H1 (cell line): Measurements from ENCODE around the gene TMEM120B. TPM values are rescaled to one million over a fixed set of nuclear protein-coding genes. Genes with fewer than 3 reads are reported as not detected.

Experiments used
- CTCF ChIA-PET: fragments of 300-600 bp; sonication (Branson Sonifier 250); formaldehyde crosslinking; loops from one replicate; lab custom pipeline; 2021; ENCODE audit not compliant: partially characterized antibody; lab: Charles Lee
- POLR2A ChIA-PET: fragments of 300-600 bp; sonication (Branson Sonifier 250); formaldehyde crosslinking; loops from one replicate; lab custom pipeline; 2021; ENCODE audit warnings: inconsistent platforms; ENCODE audit not compliant: partially characterized antibody; lab: Charles Lee
- DNase-seq, 2 experiments: peaks; one replicate each; pipeline versions ENCODE4 v3.0.0 to v3.0.0-alpha.2; 2010 to 2022; ENCODE audit warnings: low spot score in 2 of 2, low read depth in 1 of 2, mixed read lengths in 1 of 2
- FAIRE-seq: peaks from 2 replicates; lab custom pipeline; 2011; peaks lifted over from hg19 to GRCh38; lab: Jason Lieb, UNC
- H2AFZ ChIP-seq: 2 replicates; pipeline ENCODE4 v1.8.1; 2012; ENCODE audit warnings: low read length, inconsistent platforms
- H2AK5ac ChIP-seq: 2 replicates; pipeline ENCODE4 v1.6.1; 2013; ENCODE audit warnings: low read depth, low read length
- H2BK120ac ChIP-seq: replicated peaks from 2 replicates; pipeline ENCODE3; 2013; ENCODE audit warnings: low read depth, low read length, inconsistent platforms
- H2BK12ac ChIP-seq: 2 replicates; pipeline ENCODE4 v1.6.1; 2013; ENCODE audit warnings: low read depth, low read length
- H2BK15ac ChIP-seq: 2 replicates; pipeline ENCODE4 v1.6.1; 2013; ENCODE audit warnings: low read length
- H2BK20ac ChIP-seq: 2 replicates; pipeline ENCODE4 v1.6.1; 2013; ENCODE audit warnings: low read length
- H2BK5ac ChIP-seq: 2 replicates; pipeline ENCODE4 v1.6.1; 2013; ENCODE audit warnings: low read depth, low read length
- H3K14ac ChIP-seq: 2 replicates; pipeline ENCODE4 v1.6.1; 2013; ENCODE audit warnings: inconsistent platforms; ENCODE audit not compliant: insufficient read length
- H3K18ac ChIP-seq: 2 replicates; pipeline ENCODE4 v1.6.1; 2013; ENCODE audit warnings: low read length; ENCODE audit errors: extremely low read depth
- H3K23ac ChIP-seq: 2 replicates; pipeline ENCODE4 v1.6.1; 2013; ENCODE audit warnings: inconsistent platforms; ENCODE audit not compliant: insufficient read length
- H3K23me2 ChIP-seq: 2 replicates; pipeline ENCODE4 v1.6.1; 2013; ENCODE audit warnings: low read depth, low read length
- H3K27ac ChIP-seq: 2 replicates; pipeline ENCODE4 v1.6.1; 2011; ENCODE audit warnings: low read depth, low read length, inconsistent platforms
- H3K27me3 ChIP-seq, 4 experiments: replicated peaks in 1 of 4; 1 replicate in 1 of 4; 2 replicates in 3 of 4; pipeline versions ENCODE4 v1.6.1 to v1.8.1; 2011 to 2013; ENCODE audit warnings: low read length in 3 of 4, mild to moderate bottlenecking in 3 of 4, inconsistent platforms in 2 of 4, mixed read lengths in 2 of 4, moderate library complexity in 1 of 4; ENCODE audit not compliant: control insufficient read depth in 3 of 4, insufficient read depth in 3 of 4; ENCODE audit errors: extremely low read depth in 1 of 4
- H3K36me3 ChIP-seq, 4 experiments: 2 replicates each; pipeline versions ENCODE4 v1.6.1 to v1.8.1; 2011 to 2013; ENCODE audit warnings: mild to moderate bottlenecking in 4 of 4, low read length in 3 of 4, moderate library complexity in 2 of 4, control low read depth in 1 of 4, inconsistent platforms in 1 of 4; ENCODE audit not compliant: insufficient read depth in 4 of 4, control insufficient read depth in 2 of 4
- H3K4ac ChIP-seq: replicated peaks from 2 replicates; pipeline ENCODE3; 2013; ENCODE audit warnings: low read length, low read depth, mixed read lengths, inconsistent platforms; ENCODE audit not compliant: insufficient read length
- H3K4me1 ChIP-seq, 4 experiments: replicated peaks in 1 of 4; 1 replicate in 1 of 4; 2 replicates in 3 of 4; pipeline versions ENCODE4 v1.6.1 to v1.8.1; 2011 to 2013; ENCODE audit warnings: low read length in 3 of 4, inconsistent platforms in 2 of 4, mixed read lengths in 1 of 4; ENCODE audit not compliant: insufficient read depth in 4 of 4, control insufficient read depth in 3 of 4
- H3K4me2 ChIP-seq, 2 experiments: 2 replicates each; pipeline versions ENCODE4 v1.6.1 to v1.8.1; 2011 to 2013; ENCODE audit warnings: low read depth in 2 of 2, low read length in 2 of 2, control low read depth in 1 of 2, inconsistent platforms in 1 of 2, mild to moderate bottlenecking in 1 of 2; ENCODE audit not compliant: insufficient read depth in 1 of 2
- H3K4me3 ChIP-seq, 4 experiments: fragments of 200-600, 300-600 bp in 1 of 4; sonication (generic), shearing (Covaris generic), sonication (Bioruptor Twin) in 1 of 4; 2 replicates each; pipeline versions ENCODE4 v1.5.1 to v1.8.1; 2011 to 2016; ENCODE audit warnings: low read length in 4 of 4, low read depth in 3 of 4, control low read depth in 2 of 4, inconsistent platforms in 2 of 4, mild to moderate bottlenecking in 2 of 4, mixed read lengths in 1 of 4, moderate library complexity in 1 of 4; ENCODE audit not compliant: insufficient read depth in 2 of 4; ENCODE audit errors: extremely low read depth in 1 of 4
- H3K56ac ChIP-seq: replicated peaks from 2 replicates; pipeline ENCODE3; 2013; ENCODE audit warnings: low read depth, mild to moderate bottlenecking, mixed read lengths, low read length, inconsistent platforms; ENCODE audit not compliant: insufficient read length
- H3K79me1 ChIP-seq: 2 replicates; pipeline ENCODE4 v1.6.1; 2013; ENCODE audit warnings: low read depth, low read length, control low read depth
- H3K79me2 ChIP-seq, 2 experiments: 2 replicates each; pipeline versions ENCODE4 v1.6.1 to v1.8.1; 2012 to 2013; ENCODE audit warnings: low read length in 2 of 2, mild to moderate bottlenecking in 2 of 2, inconsistent platforms in 1 of 2; ENCODE audit not compliant: insufficient read depth in 2 of 2, control insufficient read depth in 1 of 2
- H3K9ac ChIP-seq, 4 experiments: replicated peaks in 1 of 4; 1 replicate in 1 of 4; 2 replicates in 3 of 4; pipeline versions ENCODE4 v1.6.1 to v1.8.1; 2011 to 2013; ENCODE audit warnings: low read depth in 3 of 4, low read length in 3 of 4, control low read depth in 2 of 4, mild to moderate bottlenecking in 2 of 4, moderate library complexity in 2 of 4, inconsistent platforms in 1 of 4; ENCODE audit errors: extremely low read depth in 1 of 4
- H3K9me3 ChIP-seq, 2 experiments: 2 replicates each; pipeline versions ENCODE4 v1.6.1 to v1.8.1; 2012 to 2013; ENCODE audit warnings: mild to moderate bottlenecking in 2 of 2, moderate library complexity in 2 of 2, control low read depth in 1 of 2, inconsistent platforms in 1 of 2, low read depth in 1 of 2, low read length in 1 of 2, mixed read lengths in 1 of 2; ENCODE audit not compliant: insufficient read depth in 2 of 2
- H4K20me1 ChIP-seq, 2 experiments: replicated peaks in 1 of 2; 2 replicates each; pipeline versions ENCODE3 to v1.8.1; 2011 to 2013; ENCODE audit warnings: inconsistent platforms in 2 of 2, low read length in 2 of 2, mild to moderate bottlenecking in 1 of 2; ENCODE audit not compliant: insufficient read depth in 2 of 2, control insufficient read depth in 1 of 2
- H4K5ac ChIP-seq: 2 replicates; pipeline ENCODE4 v1.6.1; 2013; ENCODE audit warnings: low read length, low read depth, mixed read lengths, inconsistent platforms; ENCODE audit not compliant: insufficient read length
- H4K8ac ChIP-seq: 2 replicates; pipeline ENCODE4 v1.8.0; 2013; ENCODE audit warnings: mild to moderate bottlenecking, moderate library complexity, low read length, inconsistent platforms; ENCODE audit not compliant: insufficient read depth; ENCODE audit errors: extremely low read depth
- H4K91ac ChIP-seq: replicated peaks from 2 replicates; pipeline ENCODE3; 2013; ENCODE audit warnings: low read length, mixed read lengths, inconsistent platforms; ENCODE audit not compliant: insufficient read length
- RAD21 ChIP-seq, 2 experiments: IDR thresholded peaks in 1 of 2; conservative IDR thresholded peaks in 1 of 2; 2 replicates each; pipeline ENCODE4 v1.6.1; 2011; ENCODE audit warnings: low read depth in 2 of 2, low read length in 2 of 2, improper control_type of control experiment in 1 of 2, inconsistent platforms in 1 of 2, mild to moderate bottlenecking in 1 of 2, moderate library complexity in 1 of 2
- SAP30 ChIP-seq: fragments of 300-600 bp; sonication (generic); IDR thresholded peaks from 2 replicates; pipeline ENCODE4 v1.7.1; 2012; ENCODE audit warnings: low read length, moderate library complexity, mild to moderate bottlenecking, inconsistent platforms; ENCODE audit not compliant: insufficient read depth, insufficient replicate concordance
- SIX5 ChIP-seq: IDR thresholded peaks from 2 replicates; pipeline ENCODE4 v1.6.1; 2011; ENCODE audit warnings: mild to moderate bottlenecking, low read depth, low read length
- WGBS, 2 experiments: shearing (Covaris generic) in 1 of 2; methylation state at CpG; one replicate each; pipeline versions ENCODE4 v1.1.6 to v1.1.7; 2013 to 2015; ENCODE audit warnings: low lambda C conversion rate in 2 of 2, mixed read lengths in 2 of 2, inconsistent platforms in 1 of 2, low coverage in 1 of 2, missing lambda C conversion rate in 1 of 2; ENCODE audit not compliant: insufficient replicate concordance in 2 of 2, insufficient coverage in 1 of 2, insufficient read length in 1 of 2; ENCODE audit errors: extremely low coverage in 1 of 2, missing lambda C conversion rate in 1 of 2; 5-methylcytosine and 5-hydroxymethylcytosine counted together
- polyA plus RNA-seq, 7 experiments: library from polyadenylated mRNA; depleted of rRNA in 3 of 7; stranded (reverse) in 5 of 7; unstranded in 2 of 7; fragments of >200 nt in 5 of 7; fragments of 200-250 nt in 2 of 7; gene quantifications; 1 replicate in 5 of 7; 2 replicates in 1 of 7; 4 replicates in 1 of 7; pipeline versions ENCODE4 v1.2.1 to v1.2.3, GENCODE V29; 2011 to 2013; ENCODE audit warnings: missing spikeins in 2 of 7, mixed read lengths in 2 of 7
- total RNA-seq: library from RNA; stranded (reverse); fragmentation: NEBNext Ultra II Directional; extraction: Animal tissue kit (Norgen Biotek cat#: 25700); gene quantifications from 2 replicates; pipeline ENCODE4 v1.2.1, GENCODE V29; 2021
- TF ChIP-seq, protein P1 (sequence below), 3 experiments: IDR thresholded peaks; 1 replicate in 2 of 3; 2 replicates in 1 of 3; pipeline versions ENCODE4 v1.5.1 to v1.6.1; 2011; ENCODE audit warnings: low read length in 3 of 3, mild to moderate bottlenecking in 3 of 3, inconsistent platforms in 2 of 3, low read depth in 1 of 3, moderate library complexity in 1 of 3; ENCODE audit not compliant: insufficient read depth in 1 of 3; ENCODE audit errors: control extremely low read depth in 1 of 3

The TMEM120B gene
- total and polyA plus RNA-seq, 2 of the 8 experiments (the other 6 are each of a cell fraction or from before 2014, with no cell fraction given), result 22.0 to 29.1 TPM

GRCh38 chr12:121697093-121697698, 15.4 kb upstream of the TMEM120B start:
- CTCF ChIA-PET, result interaction anchor here (0.6 to 5.3 kb wide), 20 partner anchors 10 to 431 kb away, joined by 3 to 38 read pairs (median 4); partner anchors contain the start of genes RHOF and TMEM120B
- Histone ChIP-seq H3K36me3 (no peaks in the 10 kb centered on the region), H3K79me2 (no peaks in the 10 kb centered on the region), H3K14ac (no peak overlapping the region), H2AK5ac (no peak overlapping the region), H2BK5ac (no peak overlapping the region), H3K9ac (no peak overlapping the region), H4K91ac (no peak overlapping the region), H3K4me3 (no peak overlapping the region), H4K20me1 (no peaks in the 10 kb centered on the region), H2BK20ac (no peak overlapping the region), H4K5ac (no peak overlapping the region), H3K23me2 (no peaks in the 10 kb centered on the region), H3K4me2 (no peak overlapping the region), H3K23ac (no peak overlapping the region), H3K4ac (no peak overlapping the region), H4K8ac (no peak overlapping the region), H2BK15ac (no peak overlapping the region), H3K79me1 (no peaks in the 10 kb centered on the region), H3K18ac (no peak overlapping the region), H3K56ac (no peak overlapping the region), H2BK120ac (no peak overlapping the region), H3K27ac (no peak overlapping the region), H2AFZ (no peak overlapping the region), H3K27me3 (no peaks in the 10 kb centered on the region), H3K9me3 (no peaks in the 10 kb centered on the region), H3K4me1 (no peaks in the 10 kb centered on the region), H2BK12ac (no peak overlapping the region)
- no peak for DNase-seq
- FAIRE-seq, result no peak
- TF ChIP-seq RAD21 (IDR thresholded peaks at IDR 0.05 in 1 of 2, conservative IDR thresholded peaks at IDR 0.05 in 1 of 2; ENCODE audit: low read depth in 2 of 2, low read length in 2 of 2) (peak; percentile 57), SIX5 (no peak), SAP30 (no peak)
- TF ChIP-seq, protein P1, sequence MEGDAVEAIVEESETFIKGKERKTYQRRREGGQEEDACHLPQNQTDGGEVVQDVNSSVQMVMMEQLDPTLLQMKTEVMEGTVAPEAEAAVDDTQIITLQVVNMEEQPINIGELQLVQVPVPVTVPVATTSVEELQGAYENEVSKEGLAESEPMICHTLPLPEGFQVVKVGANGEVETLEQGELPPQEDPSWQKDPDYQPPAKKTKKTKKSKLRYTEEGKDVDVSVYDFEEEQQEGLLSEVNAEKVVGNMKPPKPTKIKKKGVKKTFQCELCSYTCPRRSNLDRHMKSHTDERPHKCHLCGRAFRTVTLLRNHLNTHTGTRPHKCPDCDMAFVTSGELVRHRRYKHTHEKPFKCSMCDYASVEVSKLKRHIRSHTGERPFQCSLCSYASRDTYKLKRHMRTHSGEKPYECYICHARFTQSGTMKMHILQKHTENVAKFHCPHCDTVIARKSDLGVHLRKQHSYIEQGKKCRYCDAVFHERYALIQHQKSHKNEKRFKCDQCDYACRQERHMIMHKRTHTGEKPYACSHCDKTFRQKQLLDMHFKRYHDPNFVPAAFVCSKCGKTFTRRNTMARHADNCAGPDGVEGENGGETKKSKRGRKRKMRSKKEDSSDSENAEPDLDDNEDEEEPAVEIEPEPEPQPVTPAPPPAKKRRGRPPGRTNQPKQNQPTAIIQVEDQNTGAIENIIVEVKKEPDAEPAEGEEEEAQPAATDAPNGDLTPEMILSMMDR (IDR thresholded peaks at IDR 0.05; ENCODE audit: control extremely low read depth in 1 of 3, insufficient read depth in 1 of 3, low read depth in 1 of 3, low read length in 3 of 3), result peak in 2 of 3 experiments; percentile 12 to 31; a peak in 2 of 4 replicates
- 68% methylated on average over 9 of the region's 9 CpGs; no CpG with 5 or more reads in 1 of the 2 experiments for WGBS, 2 experiments
- POLR2A ChIA-PET, result interaction anchor here (0.9 to 2.2 kb wide), 3 partner anchors 85 to 97 kb away, joined by 3 to 6 read pairs (median 3); partner anchors contain the start of gene RHOF
